WTC11 (cell line): ENCODE results near the gene RXRA. TPM values are rescaled to one million over a fixed set of nuclear protein-coding genes. Genes with fewer than 3 reads are reported as not detected.

Experiments
- ATAC-seq: fragments of 200-7000 bp; cut with Tn5 transposase; 2 replicates; pipeline ENCODE4 v1.10.0; 2021; ENCODE audit warnings: mild to moderate bottlenecking, moderate library complexity
- CTCF ChIA-PET: fragments of 300-600 bp; sonication (Branson Sonifier 250); formaldehyde crosslinking; loops from one replicate; lab custom pipeline; 2021; ENCODE audit warnings: antibody characterized with exemption; lab: Charles Lee
- POLR2A ChIA-PET: fragments of 350-600 bp; sonication (Branson Sonifier 250); formaldehyde crosslinking; loops from one replicate; lab custom pipeline; 2021; ENCODE audit warnings: antibody characterized with exemption; lab: Charles Lee
- DNase-seq: peaks from one replicate; pipeline ENCODE4 v3.0.0; 2021; ENCODE audit warnings: low spot score
- H3K27ac Mint-ChIP-seq: 2 replicates; pipeline ENCODE4 v1.8.0; 2021; ENCODE audit warnings: mixed read lengths
- H3K27me3 Mint-ChIP-seq: 2 replicates; pipeline ENCODE4 v1.8.0; 2021; ENCODE audit warnings: low read depth, mild to moderate bottlenecking, moderate library complexity, mixed read lengths
- H3K36me3 Mint-ChIP-seq: 2 replicates; pipeline ENCODE4 v1.8.0; 2021; ENCODE audit warnings: mixed read lengths
- H3K4me1 Mint-ChIP-seq: 2 replicates; pipeline ENCODE4 v1.8.0; 2022; ENCODE audit warnings: mixed read lengths
- H3K4me3 Mint-ChIP-seq: 2 replicates; pipeline ENCODE4 v1.8.0; 2021; ENCODE audit warnings: mild to moderate bottlenecking, moderate library complexity, mixed read lengths
- H3K9me3 Mint-ChIP-seq: 2 replicates; pipeline ENCODE4 v1.8.0; 2021; ENCODE audit warnings: mixed read lengths
- EMX1 ChIP-seq: fragments of 250-450 bp; sonication (Bioruptor Pico); IDR thresholded peaks from 2 replicates; pipeline ENCODE4 v1.8.0; 2021; ENCODE audit warnings: mild to moderate bottlenecking
- ETV6 ChIP-seq: sonication (generic); formaldehyde crosslinking; IDR thresholded peaks from 2 replicates; pipeline ENCODE4 v1.8.1; 2022; ENCODE audit warnings: mild to moderate bottlenecking, missing genetic modification reagents
- FOXK1 ChIP-seq: sonication (generic); formaldehyde crosslinking; IDR thresholded peaks from 2 replicates; pipeline ENCODE4 v1.8.0; 2022; ENCODE audit warnings: mild to moderate bottlenecking, moderate library complexity, missing genetic modification reagents
- IRF2 ChIP-seq: sonication (generic); formaldehyde crosslinking; IDR thresholded peaks from 2 replicates; pipeline ENCODE4 v1.8.0; 2022; ENCODE audit warnings: low read depth, missing genetic modification reagents, borderline replicate concordance
- KAT7 ChIP-seq: sonication (generic); formaldehyde crosslinking; IDR thresholded peaks from 2 replicates; pipeline ENCODE4 v1.8.1; 2023; ENCODE audit warnings: missing genetic modification reagents, mild to moderate bottlenecking, borderline replicate concordance
- RORB ChIP-seq: fragments of 250-450 bp; sonication (Bioruptor Pico); IDR thresholded peaks from 2 replicates; pipeline ENCODE4 v1.9.0; 2021; ENCODE audit warnings: mild to moderate bottlenecking
- ZNF532 ChIP-seq: fragments of 250-450 bp; sonication (Bioruptor Pico); IDR thresholded peaks from 2 replicates; pipeline ENCODE4 v1.9.0; 2021; ENCODE audit warnings: mild to moderate bottlenecking, borderline replicate concordance
- total RNA-seq: library from RNA; stranded (reverse); gene quantifications from 3 replicates; pipeline ENCODE4 v1.2.3, GENCODE V29; 2021
- TF ChIP-seq, protein P1 (sequence below): sonication (generic); formaldehyde crosslinking; IDR thresholded peaks from 2 replicates; pipeline ENCODE4 v1.8.1; 2023; ENCODE audit warnings: mild to moderate bottlenecking, missing genetic modification reagents, borderline replicate concordance
- TF ChIP-seq, protein P2 (sequence below): sonication (generic); formaldehyde crosslinking; IDR thresholded peaks from 2 replicates; pipeline ENCODE4 v1.8.1; 2023; ENCODE audit warnings: mild to moderate bottlenecking, missing genetic modification reagents, moderate library complexity
- TF ChIP-seq, protein P3 (sequence below): sonication (generic); formaldehyde crosslinking; IDR thresholded peaks from 2 replicates; pipeline ENCODE4 v1.8.1; 2023; ENCODE audit warnings: mild to moderate bottlenecking, missing genetic modification reagents

Gene RXRA
- total RNA-seq, 1 experiment from 2014 or later: 27.5 TPM

GRCh38 chr9:134317790-134318414 is 8.4 kb upstream of the RXRA start (continued):
- TF ChIP-seq, protein P1, sequence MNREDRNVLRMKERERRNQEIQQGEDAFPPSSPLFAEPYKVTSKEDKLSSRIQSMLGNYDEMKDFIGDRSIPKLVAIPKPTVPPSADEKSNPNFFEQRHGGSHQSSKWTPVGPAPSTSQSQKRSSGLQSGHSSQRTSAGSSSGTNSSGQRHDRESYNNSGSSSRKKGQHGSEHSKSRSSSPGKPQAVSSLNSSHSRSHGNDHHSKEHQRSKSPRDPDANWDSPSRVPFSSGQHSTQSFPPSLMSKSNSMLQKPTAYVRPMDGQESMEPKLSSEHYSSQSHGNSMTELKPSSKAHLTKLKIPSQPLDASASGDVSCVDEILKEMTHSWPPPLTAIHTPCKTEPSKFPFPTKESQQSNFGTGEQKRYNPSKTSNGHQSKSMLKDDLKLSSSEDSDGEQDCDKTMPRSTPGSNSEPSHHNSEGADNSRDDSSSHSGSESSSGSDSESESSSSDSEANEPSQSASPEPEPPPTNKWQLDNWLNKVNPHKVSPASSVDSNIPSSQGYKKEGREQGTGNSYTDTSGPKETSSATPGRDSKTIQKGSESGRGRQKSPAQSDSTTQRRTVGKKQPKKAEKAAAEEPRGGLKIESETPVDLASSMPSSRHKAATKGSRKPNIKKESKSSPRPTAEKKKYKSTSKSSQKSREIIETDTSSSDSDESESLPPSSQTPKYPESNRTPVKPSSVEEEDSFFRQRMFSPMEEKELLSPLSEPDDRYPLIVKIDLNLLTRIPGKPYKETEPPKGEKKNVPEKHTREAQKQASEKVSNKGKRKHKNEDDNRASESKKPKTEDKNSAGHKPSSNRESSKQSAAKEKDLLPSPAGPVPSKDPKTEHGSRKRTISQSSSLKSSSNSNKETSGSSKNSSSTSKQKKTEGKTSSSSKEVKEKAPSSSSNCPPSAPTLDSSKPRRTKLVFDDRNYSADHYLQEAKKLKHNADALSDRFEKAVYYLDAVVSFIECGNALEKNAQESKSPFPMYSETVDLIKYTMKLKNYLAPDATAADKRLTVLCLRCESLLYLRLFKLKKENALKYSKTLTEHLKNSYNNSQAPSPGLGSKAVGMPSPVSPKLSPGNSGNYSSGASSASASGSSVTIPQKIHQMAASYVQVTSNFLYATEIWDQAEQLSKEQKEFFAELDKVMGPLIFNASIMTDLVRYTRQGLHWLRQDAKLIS (CRISPR knock-in tag): no peak
- no peak for TF ChIP-seq ZNF532 (CRISPR knock-in tag)

- CTCF ChIA-PET: no interaction called here
- Mint-ChIP-seq H3K4me3 (no peak overlapping the region), H3K36me3 (no peaks in the 10 kb centered on the region), H3K27me3 (no peaks in the 10 kb centered on the region), H3K27ac (no peak overlapping the region), H3K4me1 (peaks cover 17% of the 10 kb centered on the region), H3K9me3 (no peaks in the 10 kb centered on the region)
- TF ChIP-seq, protein P2, sequence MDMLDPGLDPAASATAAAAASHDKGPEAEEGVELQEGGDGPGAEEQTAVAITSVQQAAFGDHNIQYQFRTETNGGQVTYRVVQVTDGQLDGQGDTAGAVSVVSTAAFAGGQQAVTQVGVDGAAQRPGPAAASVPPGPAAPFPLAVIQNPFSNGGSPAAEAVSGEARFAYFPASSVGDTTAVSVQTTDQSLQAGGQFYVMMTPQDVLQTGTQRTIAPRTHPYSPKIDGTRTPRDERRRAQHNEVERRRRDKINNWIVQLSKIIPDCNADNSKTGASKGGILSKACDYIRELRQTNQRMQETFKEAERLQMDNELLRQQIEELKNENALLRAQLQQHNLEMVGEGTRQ: no peak
- TF ChIP-seq, protein P1 (CRISPR knock-in tag): no peak
- TF ChIP-seq IRF2 (CRISPR knock-in tag) (no peak), EMX1 (CRISPR knock-in tag) (no peak), ETV6 (CRISPR knock-in tag) (no peak), RORB (CRISPR knock-in tag) (no peak), KAT7 (CRISPR knock-in tag) (no peak), FOXK1 (CRISPR knock-in tag) (no peak)
- TF ChIP-seq, protein P3, sequence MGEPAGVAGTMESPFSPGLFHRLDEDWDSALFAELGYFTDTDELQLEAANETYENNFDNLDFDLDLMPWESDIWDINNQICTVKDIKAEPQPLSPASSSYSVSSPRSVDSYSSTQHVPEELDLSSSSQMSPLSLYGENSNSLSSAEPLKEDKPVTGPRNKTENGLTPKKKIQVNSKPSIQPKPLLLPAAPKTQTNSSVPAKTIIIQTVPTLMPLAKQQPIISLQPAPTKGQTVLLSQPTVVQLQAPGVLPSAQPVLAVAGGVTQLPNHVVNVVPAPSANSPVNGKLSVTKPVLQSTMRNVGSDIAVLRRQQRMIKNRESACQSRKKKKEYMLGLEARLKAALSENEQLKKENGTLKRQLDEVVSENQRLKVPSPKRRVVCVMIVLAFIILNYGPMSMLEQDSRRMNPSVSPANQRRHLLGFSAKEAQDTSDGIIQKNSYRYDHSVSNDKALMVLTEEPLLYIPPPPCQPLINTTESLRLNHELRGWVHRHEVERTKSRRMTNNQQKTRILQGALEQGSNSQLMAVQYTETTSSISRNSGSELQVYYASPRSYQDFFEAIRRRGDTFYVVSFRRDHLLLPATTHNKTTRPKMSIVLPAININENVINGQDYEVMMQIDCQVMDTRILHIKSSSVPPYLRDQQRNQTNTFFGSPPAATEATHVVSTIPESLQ (CRISPR knock-in tag): no peak
- POLR2A ChIA-PET: no interaction called here
- no peak for DNase-seq
- no peak for ATAC-seq
These were observed 7.8 kb upstream of the RXRA start for GRCh38 chr9:134318481-134318891.
